GM12892 (cell line): Measurements from ENCODE around the gene NAALADL2.

ENCODE experiments used
- DNase-seq: peaks from one replicate; pipeline ENCODE4 v3.0.0; 2011; ENCODE audit not compliant: insufficient read length
- FAIRE-seq: peaks from 2 replicates; lab custom pipeline; 2011; peaks lifted over from hg19 to GRCh38; lab: Jason Lieb, UNC
- POLR2A ChIP-seq: IDR thresholded peaks from 2 replicates; pipeline ENCODE4 v1.6.1; 2011; ENCODE audit warnings: low read depth, low read length, control low read depth
- POLR2AphosphoS5 ChIP-seq: IDR thresholded peaks from 2 replicates; pipeline ENCODE4 v1.6.1; 2011; ENCODE audit warnings: low read depth, low read length, control low read depth
- TAF1 ChIP-seq: IDR thresholded peaks from 2 replicates; pipeline ENCODE4 v1.6.1; 2011; ENCODE audit warnings: low read depth, mild to moderate bottlenecking, control low read depth, low read length, borderline replicate concordance

Gene NAALADL2

DNA sequence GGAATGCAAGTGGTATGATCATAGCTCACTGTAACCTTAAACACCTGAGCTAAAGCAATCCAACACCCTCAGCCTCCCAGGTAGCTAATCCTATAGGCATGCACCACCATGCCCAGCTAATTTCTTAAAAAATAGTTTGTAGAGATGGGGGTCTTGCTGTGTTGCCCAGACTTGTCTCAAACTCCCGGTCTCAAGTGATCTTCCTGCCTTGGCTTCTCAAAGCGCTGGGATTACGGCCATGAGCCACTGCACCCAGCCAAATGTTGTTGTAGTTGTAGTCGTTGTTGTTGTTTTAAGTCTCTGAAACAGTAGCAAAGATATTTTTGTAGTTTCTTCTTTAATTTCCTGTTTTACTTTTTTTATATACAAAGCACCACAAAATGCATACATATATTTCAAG is 616.6 kb downstream of the NAALADL2 start:
- TF ChIP-seq POLR2AphosphoS5, result no peak
- no peak for TF ChIP-seq POLR2A
- no peak for TF ChIP-seq TAF1
- FAIRE-seq, result no peak
- no peak for DNase-seq

DNA sequence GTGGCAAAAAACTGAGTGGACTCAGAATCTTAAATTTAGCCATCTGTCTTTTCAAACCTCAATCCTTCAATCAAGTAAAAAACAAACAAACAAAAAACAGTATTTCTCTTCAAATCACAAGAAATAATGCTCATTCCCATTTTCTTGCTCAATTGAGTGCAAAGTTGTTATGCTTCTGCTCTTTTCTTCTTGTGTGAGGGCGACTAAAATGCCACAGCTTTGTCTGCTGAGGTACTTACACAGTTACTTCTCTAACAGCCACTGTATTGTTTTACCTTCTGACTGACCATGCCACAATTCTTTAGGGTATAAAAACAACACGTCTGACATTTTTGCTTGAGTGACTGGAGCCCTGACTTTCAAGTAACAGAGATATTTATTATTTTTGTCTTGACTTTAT is 617.4 kb downstream of the NAALADL2 start:
- TF ChIP-seq POLR2A, result no peak
- TF ChIP-seq POLR2AphosphoS5, result no peak
- no peak for TF ChIP-seq TAF1
- no peak for FAIRE-seq
- DNase-seq, result no peak

DNA sequence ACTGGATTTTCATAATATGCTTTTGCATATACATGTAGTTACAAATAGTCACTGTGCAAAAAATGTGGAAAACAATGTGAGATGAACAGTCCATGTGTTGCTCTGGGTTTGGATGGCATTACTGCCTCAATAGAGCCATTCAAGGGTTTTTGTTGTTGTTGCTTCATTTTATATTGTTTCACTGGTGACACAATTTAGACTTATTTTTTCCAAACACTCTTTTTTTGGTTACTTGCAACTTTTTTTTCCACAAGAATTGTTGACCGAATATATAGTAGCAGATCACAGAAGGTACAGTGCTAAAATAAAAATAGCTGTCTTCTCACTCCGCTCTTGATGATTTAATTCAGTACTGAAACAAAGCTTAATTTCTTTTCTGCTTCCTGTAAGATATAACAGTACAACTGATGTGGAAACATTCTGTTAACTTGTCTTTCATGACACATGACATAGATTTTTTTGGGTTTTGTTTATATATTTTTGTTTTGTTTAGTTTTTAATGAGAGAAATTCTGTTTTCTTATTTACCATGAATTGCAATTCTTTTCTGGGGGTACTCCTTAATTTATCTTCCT is 618.6 kb downstream of the NAALADL2 start:
- FAIRE-seq, result no peak
- no peak for TF ChIP-seq POLR2A
- TF ChIP-seq TAF1, result no peak
- TF ChIP-seq POLR2AphosphoS5, result no peak
- DNase-seq, result no peak

DNA sequence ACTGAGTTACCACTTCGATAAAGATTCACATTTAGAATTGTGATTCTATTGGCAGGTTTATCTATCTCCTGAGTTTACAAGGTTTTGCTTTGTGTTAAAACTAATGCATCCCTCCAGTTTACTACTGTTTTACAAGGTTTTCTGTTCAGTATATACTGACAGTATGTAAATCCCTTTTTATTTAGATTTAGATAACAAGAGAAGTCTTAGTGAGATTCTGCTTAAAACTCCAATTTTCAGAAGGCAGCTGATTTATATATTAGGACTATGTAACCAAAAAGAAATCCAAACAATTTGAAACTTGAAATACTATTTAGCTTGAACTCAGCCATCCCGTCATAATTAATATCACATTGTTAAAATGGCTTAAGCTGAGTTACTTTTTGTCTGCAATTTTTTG is 619.2 kb downstream of the NAALADL2 start:
- DNase-seq (no peak), FAIRE-seq (no peak)
- TF ChIP-seq TAF1 (no peak), POLR2AphosphoS5 (no peak), POLR2A (no peak)

DNA sequence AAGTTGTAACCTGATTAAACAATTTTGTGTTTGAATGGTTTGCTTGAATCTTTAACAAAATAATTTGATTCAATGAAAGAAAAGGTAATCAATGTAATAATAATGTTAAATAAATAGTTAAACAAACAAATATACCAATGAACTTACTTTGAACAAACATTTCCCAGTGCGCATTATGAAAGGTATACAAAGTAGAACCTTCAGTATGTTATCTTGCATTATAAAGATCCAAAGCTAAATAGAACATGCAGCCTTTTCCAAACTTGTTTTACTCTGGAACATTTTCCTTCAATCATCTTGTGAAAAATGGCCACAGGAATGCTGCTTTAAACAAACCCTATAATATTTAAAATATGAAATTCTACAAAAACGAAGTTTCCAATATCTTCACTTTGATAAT is 620.0 kb downstream of the NAALADL2 start:
- FAIRE-seq, result no peak
- no peak for DNase-seq

DNA sequence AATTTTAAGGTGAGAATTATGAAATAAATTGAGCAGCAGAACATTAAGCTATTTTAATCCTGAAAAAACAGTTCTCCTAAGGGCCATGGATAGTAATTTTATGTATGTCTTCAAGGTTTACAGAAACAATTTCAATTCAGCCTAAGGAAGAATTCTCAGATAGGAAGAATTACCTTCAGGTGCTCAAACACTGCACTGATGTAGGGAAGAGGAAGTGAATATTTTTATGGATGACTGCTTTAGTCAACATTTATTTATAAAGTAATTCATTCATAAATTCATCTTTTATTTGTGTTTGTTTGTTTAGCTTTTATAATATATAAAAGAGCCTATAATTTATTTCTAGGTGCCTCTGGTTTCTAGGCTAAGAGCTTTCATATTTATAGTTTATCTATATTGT is 620.7 kb downstream of the NAALADL2 start:
- FAIRE-seq (no peak), DNase-seq (no peak)
- no peak for TF ChIP-seq TAF1
- TF ChIP-seq POLR2AphosphoS5, result no peak
- no peak for TF ChIP-seq POLR2A

More for the DNA sequence above, 620.0 kb downstream of the NAALADL2 start:
- TF ChIP-seq TAF1 (no peak), POLR2A (no peak), POLR2AphosphoS5 (no peak)

DNA sequence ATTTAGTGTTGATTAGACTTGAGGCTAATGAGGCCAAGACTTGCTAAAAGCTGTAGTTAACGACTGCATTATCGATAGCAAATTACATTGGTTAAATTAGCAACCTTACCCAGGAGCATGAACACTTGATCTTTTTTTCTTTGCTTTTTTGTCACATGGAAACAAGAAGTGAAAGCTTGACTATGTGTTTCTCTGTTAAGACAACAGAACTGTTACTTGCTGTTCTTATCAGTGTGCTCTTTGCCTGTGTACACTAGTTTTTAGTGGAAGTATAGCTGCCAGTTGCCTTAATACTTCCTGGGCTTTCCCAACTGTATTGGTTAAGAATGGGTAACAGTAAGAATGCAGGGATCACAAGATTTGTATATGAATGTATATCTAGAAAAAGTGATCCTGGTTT is 625.5 kb downstream of the NAALADL2 start:
- TF ChIP-seq TAF1, result no peak
- TF ChIP-seq POLR2A, result no peak
- TF ChIP-seq POLR2AphosphoS5, result no peak
- FAIRE-seq (no peak), DNase-seq (no peak)

DNA sequence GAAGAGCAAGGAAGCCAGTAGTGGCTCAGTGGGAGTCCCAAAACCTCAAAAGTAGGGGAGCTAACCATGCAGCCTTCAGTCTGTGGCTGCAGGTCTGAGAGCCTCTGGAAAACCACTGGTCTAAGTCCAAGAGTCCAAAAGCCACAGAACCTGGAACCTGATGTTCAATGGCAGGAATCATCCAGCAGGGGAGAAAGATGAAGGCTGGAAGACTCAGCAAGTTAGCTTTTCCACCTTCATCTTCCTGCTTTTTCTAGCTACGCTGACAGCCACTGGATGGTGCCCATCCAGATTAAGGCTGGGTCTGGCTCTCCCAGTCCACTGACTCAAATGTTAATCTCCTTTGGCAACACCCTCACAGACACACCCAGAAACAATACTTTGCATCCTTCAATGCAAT is 626.3 kb downstream of the NAALADL2 start:
- TF ChIP-seq POLR2AphosphoS5 (no peak), POLR2A (no peak), TAF1 (no peak)
- no peak for DNase-seq
- FAIRE-seq, result no peak

DNA sequence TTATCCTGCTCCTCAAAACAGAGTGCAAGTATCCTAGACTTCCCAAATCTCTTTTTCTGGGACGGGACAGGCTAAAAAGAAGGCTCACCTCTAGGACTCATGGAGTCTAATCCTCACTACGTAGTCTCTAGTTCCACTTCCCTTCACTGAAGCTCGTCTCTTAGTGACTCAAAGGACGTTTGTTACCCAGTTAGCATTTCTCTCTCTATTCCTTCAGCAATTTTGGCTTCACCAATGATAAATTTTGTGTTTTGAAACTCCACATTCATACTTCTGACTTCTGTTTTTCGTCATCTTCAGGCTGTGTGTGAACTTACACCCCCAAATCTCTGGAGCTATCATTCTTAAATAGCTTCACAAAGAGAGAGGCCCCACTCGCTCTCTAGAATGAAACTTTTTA is 627.1 kb downstream of the NAALADL2 start:
- DNase-seq (no peak), FAIRE-seq (peak; percentile 21)
- TF ChIP-seq POLR2A (no peak), POLR2AphosphoS5 (no peak), TAF1 (no peak)

DNA sequence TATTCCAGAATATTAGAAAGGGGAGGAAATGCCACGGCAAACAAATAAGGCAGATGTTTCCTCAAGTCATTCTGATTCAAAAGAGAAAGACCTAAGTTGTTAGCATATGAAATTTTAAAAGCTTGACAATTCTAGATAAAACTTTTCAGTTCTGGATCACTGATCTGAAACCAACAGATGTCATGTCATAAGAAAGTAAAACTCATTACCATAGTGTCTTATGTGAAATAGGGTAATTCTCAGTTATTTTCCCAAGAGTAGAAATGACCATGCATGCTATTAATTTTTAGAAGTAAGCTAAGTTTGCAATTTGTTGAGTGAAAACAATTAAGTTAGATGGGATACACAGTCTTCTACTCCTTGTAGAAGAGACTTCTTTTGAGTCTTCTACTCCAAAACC is 630.3 kb downstream of the NAALADL2 start:
- DNase-seq, result no peak
- FAIRE-seq, result no peak
- no peak for TF ChIP-seq POLR2A
- TF ChIP-seq TAF1, result no peak
- no peak for TF ChIP-seq POLR2AphosphoS5

DNA sequence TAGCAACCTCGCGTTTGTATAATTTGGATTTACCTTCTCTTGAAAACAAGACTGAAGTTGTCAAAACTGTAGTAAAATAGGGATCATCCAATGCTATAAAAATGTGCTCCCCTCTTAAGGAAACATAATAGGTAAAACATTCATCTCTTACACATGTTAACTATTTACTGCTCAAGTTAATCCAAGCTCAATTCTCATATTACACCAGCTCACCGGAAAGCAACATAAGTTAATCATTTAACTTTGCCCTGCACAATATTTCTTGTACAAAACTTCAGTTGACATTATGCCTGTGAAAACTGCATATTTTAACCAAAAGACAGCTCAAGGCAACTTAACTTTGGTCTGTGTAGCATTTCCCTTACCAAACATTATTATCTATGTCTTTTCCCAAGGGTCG is 634.2 kb downstream of the NAALADL2 start:
- TF ChIP-seq POLR2A (no peak), TAF1 (no peak), POLR2AphosphoS5 (no peak)

DNA sequence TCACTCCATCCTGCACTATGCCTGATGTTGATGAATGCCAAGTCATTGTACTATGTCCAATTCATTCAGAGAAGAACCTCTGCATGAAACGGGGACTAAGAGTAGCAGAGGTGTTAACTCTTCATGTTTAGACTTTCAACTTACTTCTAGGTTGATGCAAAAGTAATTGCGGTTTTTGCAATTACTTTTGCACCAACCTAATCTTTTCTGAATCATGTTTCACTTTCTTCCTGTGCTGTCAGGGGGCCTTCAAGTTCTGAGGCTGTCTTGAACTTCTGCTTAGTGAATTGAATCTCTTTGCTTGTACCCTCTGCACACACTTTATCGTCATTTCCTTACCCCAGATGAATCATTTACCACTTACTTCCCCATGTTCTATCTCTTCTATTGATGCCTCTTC is 636.2 kb downstream of the NAALADL2 start:
- TF ChIP-seq POLR2A (no peak), TAF1 (no peak), POLR2AphosphoS5 (no peak)
- FAIRE-seq (peak; percentile 36), DNase-seq (no peak)

More for the DNA sequence above, 634.2 kb downstream of the NAALADL2 start:
- FAIRE-seq (no peak), DNase-seq (no peak)
